ENCODE results near the gene MSMO1.

DNA sequence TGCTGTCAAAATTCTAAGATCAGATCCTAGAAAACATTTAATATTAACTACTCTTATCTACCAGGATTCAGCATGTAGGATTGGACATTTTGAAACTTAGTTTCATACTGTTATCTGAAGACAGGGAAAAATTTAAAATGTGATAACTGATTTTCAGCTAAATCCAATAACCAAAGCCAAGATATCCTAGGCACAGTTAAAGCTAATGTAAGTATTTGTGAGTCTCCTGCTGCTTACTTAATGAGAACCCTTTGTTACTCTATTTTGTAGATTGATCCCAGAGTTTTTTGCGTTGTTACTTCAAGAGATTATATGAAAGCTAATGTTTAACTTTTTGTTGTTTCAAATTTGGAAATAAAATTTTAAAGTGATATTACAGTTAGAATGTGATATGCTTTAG is 53.3 kb downstream of the MSMO1 start:
- TF ChIP-seq POLR2A (IDR thresholded peaks at IDR 0.05; ENCODE audit: low read length) = no peak
- TF ChIP-seq GATA1 (IDR thresholded peaks at IDR 0.05; ENCODE audit: low read depth, low read length) = no peak

All from erythroblast (primary cell).